ENCODE measurements around the gene EEFSEC. TPM values are rescaled to one million over a fixed set of nuclear protein-coding genes. Genes with fewer than 3 reads are reported as not detected.

Gene EEFSEC
- total and polyA plus RNA-seq, 2 of the 8 experiments (the other 6 are each of a cell fraction or from before 2014, with no cell fraction given): 13.1 to 19.8 TPM

GRCh38 chr3:128182656-128183055 lies 29.4 kb downstream of the EEFSEC start (continued):
- no peak for TF ChIP-seq HDAC2 (IDR thresholded peaks at IDR 0.05; ENCODE audit: borderline replicate concordance in 1 of 2, low read depth in 2 of 2, low read length in 2 of 2)
- no peak for TF ChIP-seq EP300 (IDR thresholded peaks at IDR 0.05; ENCODE audit: borderline replicate concordance in 1 of 2, low read depth in 2 of 2, low read length in 2 of 2)
- TF ChIP-seq SRF (IDR thresholded peaks at IDR 0.05; ENCODE audit: low read depth, low read length): no peak
- TF ChIP-seq EZH2 (IDR thresholded peaks at IDR 0.05; ENCODE audit: low read depth, low read length, severe bottlenecking): no peak
- TF ChIP-seq FOSL1 (IDR thresholded peaks at IDR 0.05; ENCODE audit: insufficient read depth, low read depth, low read length): no peak
- TF ChIP-seq RNF2 (IDR thresholded peaks at IDR 0.05; ENCODE audit: borderline replicate concordance, low read depth, low read length, missing control alignments, poor library complexity, severe bottlenecking): no peak
- TF ChIP-seq GTF2F1 (IDR thresholded peaks at IDR 0.05; ENCODE audit: borderline replicate concordance, low read depth, low read length): no peak
- no peak for TF ChIP-seq TAF1 (IDR thresholded peaks at IDR 0.05; ENCODE audit: low read depth, low read length)
- TF ChIP-seq BCL11A (IDR thresholded peaks at IDR 0.05; ENCODE audit: low read depth in 2 of 2, low read length in 2 of 2): no peak
- TF ChIP-seq TAF7 (optimal IDR thresholded peaks at IDR 0.05; ENCODE audit: borderline replicate concordance, low read depth, low read length): no peak
